ENCODE data around the gene P2RY2. TPM values are rescaled to one million over a fixed set of nuclear protein-coding genes. Genes with fewer than 3 reads are reported as not detected.

The P2RY2 gene
- polyA plus RNA-seq, 1 donor, result 2.7 TPM

DNA sequence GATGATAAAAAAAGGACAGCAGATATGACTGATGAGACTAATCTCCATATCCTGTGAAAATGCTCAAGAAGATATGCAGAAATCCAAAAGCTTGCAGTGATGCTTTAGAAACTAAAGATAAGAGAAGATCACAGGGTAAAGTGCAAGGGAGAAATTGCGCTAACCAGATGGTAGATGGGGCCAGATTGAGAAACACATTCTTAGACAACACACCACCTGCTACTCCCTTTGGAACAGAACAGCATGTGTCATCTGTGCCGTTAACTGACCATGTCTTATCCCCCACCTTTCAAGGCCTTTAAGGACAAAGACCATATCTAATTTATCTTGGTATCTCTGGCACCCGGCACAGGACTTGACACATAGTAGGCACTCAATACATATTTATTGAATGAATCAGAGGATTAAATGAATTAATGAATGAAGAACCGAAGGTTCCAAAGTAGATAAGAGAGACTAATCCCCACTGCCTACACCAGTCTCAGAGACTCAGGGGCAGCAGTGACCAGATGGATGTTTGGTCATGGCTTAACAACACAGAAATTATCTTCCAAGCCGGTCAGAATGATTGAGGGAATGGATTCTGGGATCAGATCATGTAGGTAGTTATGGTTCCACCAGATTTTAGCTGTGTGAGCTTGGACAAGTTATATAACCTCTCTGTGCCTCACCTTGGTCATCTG is 12.3 kb upstream of the P2RY2 start:
- DNase-seq, result no peak

DNA sequence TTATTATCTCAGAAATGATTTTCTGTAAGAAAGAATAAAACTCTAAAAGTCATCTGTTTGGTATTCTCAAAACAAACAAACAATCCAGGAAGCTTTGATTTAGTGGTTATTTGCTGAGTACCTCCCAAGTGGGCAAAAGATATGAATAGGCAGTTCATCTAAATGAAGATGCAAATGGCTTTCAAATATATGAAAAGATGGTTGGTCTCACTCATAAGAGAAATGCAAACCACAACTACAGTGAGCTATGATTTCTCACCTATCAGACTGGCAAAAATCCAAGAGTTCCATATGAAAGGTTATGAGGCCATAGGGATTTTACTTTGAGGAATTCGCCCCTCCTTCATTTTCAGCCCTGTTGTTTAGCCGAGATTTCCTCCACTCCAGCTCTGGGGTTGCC is 11.3 kb upstream of the P2RY2 start:
- DNase-seq, result no peak

GRCh38 chr11:73209892-73210291 is 8.2 kb upstream of the P2RY2 start:
- DNase-seq, result no peak

GRCh38 chr11:73210916-73211667 is 7.0 kb upstream of the P2RY2 start:
- DNase-seq, result no peak

GRCh38 chr11:73213196-73214143 is 4.6 kb upstream of the P2RY2 start:
- DNase-seq, result no peak

DNA sequence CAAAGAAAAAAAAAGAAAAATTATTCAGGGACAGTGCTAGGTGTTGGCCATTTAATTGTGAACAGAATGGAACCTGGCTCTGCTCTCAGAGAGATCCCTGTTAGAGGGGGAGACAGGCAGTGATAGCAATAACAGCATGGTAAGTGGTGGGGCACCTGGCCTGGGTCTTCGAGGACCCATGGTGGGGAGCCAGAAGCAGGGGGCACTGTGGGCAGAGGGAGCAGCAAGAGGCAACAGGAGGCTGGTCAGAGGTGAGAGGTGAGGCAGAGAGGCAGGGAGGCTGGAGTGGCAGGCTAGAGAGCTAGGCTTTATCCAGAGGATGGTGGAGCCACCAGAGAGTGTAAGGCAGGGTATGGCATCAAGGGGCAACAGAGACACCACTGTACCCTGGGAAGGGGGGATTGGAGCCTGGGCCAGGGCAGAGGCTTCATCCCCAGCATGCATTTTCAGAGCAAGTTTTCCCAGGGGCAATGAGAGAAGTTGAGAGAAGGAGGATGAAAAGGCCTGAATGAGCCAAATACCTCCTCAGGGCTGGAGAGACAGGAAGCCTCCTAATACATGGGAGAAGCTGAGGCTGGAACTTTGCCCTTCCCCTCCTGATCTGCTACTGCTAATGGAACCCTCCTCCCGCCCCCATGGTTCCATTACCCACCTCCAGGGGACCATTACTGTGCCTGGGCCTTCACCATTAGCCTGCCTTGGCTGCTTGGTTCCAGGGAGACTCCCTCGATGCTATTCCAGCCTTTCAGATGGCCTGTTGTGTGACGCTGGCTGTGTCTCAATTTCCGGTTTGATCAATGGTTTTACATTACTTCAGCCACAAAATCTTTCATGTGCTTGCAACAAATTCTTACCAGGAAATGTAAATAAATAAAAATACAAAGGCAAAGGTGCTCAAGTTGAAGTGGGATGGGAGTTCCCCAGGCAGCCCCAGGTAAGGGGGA is 2.6 kb upstream of the P2RY2 start:
- DNase-seq, result no peak

- DNase-seq, result no peak
Measured at GRCh38 chr11:73216465-73216864, 1.6 kb upstream of the P2RY2 start.

GRCh38 chr11:73217131-73217809 is 811 bp upstream of the P2RY2 start:
- DNase-seq, result no peak

DNA sequence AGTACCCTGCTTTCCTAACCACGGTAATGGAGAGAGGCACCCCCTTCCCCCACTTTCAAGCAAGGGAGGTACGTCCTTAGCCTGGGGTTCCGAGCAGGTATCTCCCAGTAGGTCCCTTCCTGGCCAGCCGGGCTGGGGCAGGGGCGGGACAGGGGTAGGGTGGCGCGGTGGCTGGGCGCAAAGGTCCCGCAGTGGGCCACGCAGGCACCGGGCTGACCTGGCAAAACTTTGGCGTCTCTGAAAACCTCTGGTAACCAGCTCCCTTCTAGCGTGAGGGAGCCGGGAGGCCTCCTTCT is 323 bp upstream of the P2RY2 start:
- no peak for DNase-seq

DNA sequence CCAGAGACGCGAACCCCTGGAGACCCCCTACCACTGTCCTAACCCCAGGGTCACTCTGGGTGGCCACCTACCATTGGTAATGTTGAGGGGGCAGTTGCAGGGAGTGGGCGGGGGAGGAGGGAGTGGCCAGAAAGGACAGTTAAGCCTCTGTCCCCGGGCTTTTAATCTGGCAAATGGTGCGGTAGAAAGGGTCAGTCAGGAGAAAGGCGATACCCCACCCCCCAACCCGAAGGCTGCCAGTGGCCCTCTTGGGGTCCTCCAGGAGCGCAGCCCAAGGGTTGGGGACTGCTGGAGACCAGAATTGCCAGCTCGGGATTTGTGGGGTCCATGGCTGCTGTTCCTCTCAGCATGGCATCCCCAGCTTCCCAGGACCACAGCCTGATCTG is 742 bp downstream of the P2RY2 start:
- no peak for DNase-seq

DNA sequence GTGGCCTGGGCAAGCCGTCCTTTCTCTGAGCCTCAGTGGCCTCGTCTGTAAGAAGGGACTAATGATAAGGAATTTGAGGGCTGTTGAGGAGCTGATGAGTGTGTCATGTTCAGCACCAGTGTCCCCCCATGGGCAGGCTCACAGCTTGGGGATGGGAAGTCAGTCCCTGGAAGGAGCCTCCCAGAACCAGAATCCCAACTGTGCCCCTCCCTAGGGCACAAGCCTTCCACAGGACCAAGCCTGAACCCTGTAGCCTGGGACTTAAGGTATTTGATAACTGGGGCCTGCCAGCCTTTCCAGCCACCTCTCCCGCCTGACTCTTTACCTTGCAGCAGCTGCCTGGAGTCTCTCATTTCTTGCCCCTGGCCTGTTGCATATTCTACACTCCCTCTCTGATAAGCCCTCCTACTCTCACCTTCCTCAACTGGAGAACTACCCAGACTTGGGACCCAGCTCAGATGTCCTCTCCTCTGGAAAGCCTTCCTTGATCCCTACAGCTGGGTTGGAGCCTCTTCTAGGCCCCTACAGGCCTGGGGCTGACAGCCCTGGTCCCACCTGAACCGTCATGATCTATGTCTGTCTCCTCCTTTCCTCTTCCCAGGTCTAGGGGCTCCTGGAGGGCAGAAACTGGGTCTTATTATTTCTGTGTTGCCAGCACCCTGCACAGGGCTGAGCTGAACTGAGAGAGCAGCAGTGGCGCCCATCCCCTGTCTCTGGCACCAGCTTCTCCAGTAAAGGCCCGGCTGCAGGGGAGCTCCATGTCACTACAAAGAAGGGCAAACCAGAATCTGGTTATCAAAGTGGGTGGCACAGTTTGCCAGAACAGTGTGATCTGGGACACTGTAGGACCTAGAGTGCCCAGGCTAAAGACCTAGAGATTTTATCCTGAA is 1.6 kb downstream of the P2RY2 start:
- no peak for DNase-seq

- no peak for DNase-seq
Measured at GRCh38 chr11:73221451-73221850, 3.4 kb downstream of the P2RY2 start.

DNA sequence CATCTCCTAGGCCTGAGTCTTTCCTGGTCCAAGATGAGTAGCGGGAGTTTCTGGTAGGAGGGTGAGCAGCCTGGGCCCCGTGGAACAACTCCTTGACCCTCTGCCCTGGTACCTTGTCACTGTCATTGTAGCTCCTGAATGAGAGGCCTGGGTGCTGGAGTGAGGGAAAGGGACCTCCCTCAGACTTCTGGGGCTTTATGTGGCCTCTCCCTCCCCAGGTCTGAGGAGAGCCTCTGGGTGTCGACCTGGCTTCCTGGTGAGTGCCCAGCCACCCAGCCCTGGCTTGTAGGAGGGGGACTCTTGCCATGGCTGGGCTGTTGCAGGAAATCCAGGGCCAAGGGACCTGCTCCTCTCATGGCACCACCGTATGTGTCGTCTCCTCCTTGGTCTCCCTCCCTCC is 3.9 kb downstream of the P2RY2 start:
- no peak for DNase-seq

GRCh38 chr11:73223998-73224730 is 6.1 kb downstream of the P2RY2 start:
- DNase-seq, result no peak

- no peak for DNase-seq
Measured at GRCh38 chr11:73225001-73225686, 7.1 kb downstream of the P2RY2 start.

- no peak for DNase-seq
Measured at GRCh38 chr11:73225851-73226250, 7.8 kb downstream of the P2RY2 start.

GRCh38 chr11:73226297-73227006 is 8.4 kb downstream of the P2RY2 start:
- no peak for DNase-seq

DNA sequence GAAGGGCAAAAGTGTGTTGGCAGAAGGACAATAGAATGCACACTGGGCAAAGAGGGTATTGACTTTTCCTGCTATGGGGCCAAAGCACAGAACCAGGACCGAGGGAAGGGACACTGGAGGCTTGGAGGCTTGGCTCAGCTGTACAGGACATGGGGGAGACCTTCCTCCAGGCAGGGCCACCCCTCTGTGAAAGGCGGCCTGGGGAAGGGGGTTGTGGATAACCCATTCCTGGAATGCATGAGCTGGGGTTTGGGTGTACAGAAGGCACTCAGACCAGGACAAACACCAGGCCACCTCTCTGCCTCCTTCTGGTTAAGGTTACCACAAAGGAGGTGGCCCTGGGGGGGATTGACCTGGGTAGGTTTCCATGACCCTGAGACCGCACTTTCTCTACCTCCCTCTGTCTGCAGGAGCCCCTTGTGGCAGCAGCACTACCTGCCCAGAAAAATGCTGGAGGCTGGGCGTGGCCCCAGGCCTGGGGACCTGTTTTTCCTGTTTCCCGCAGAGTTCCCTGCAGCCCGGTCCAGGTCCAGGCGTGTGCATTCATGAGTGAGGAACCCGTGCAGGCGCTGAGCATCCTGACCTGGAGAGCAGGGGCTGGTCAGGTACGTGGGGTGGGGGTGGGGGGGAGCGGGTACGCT is 9.6 kb downstream of the P2RY2 start:
- no peak for DNase-seq
